GM19023 (cell line): ENCODE results near the gene PDE6A.

Source experiments
- ATAC-seq: cut with Tn5 transposase; IDR thresholded peaks from one replicate; pipeline ENCODE4 v1.9.1; 2021; ENCODE audit warnings: mild to moderate bottlenecking, moderate library complexity; ENCODE audit not compliant: unreplicated experiment

PDE6A gene

GRCh38 chr5:149930749-149931574 lies 13.6 kb downstream of the PDE6A start:
- no peak for ATAC-seq

- ATAC-seq, result no peak
These were observed 14.4 kb downstream of the PDE6A start for GRCh38 chr5:149930043-149930748.

DNA sequence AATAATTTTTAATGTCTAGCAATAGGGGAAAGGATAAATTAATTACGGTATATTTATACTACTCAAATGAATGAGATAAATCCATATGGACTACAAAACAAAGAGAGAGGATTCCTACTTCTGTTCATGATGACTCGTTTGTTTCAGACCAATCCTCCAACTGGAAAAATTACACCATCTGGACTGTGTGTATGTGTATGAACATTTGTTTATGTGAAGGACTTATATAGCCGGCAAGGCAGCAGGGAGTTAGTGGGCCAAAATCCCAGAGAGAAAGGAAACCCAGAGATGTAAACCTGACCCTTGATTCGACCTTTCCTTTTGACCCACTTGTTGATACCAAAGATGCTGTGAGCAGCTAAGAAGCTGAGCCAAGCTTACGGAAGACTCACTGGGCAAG lies 20.1 kb downstream of the PDE6A start:
- no peak for ATAC-seq

- ATAC-seq, result no peak
These were observed 21.6 kb downstream of the PDE6A start for GRCh38 chr5:149922950-149923349.

GRCh38 chr5:149921597-149921996 lies 23.0 kb downstream of the PDE6A start:
- no peak for ATAC-seq

DNA sequence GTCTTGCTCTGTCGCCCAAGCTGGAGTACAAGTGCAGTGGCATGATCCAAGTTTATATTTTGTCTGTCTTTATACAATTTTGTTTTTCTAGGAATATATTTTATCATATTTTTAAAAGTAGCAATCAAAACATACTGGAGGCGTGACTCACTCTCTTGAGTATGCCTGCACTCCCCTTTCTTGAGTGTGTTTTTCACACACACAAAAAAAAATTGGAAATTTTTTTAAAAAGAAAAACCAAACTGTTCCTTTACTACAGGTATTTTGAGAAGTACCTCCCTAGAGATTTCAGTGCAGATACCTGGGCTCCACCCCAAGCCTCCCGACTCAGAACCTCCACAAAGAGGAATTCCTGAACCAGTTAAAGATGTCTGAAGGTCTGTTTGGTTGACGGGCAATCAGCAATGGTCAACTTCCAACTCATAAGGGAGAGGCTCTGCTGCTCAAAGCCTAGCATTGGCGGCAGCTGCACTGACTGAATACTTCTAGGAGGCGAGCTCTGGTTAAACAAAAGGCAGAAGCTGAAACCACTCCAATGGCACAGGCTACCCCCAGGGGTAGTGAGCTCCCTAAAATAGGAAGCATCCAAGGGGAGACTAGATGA lies 27.4 kb downstream of the PDE6A start:
- ATAC-seq, result no peak

DNA sequence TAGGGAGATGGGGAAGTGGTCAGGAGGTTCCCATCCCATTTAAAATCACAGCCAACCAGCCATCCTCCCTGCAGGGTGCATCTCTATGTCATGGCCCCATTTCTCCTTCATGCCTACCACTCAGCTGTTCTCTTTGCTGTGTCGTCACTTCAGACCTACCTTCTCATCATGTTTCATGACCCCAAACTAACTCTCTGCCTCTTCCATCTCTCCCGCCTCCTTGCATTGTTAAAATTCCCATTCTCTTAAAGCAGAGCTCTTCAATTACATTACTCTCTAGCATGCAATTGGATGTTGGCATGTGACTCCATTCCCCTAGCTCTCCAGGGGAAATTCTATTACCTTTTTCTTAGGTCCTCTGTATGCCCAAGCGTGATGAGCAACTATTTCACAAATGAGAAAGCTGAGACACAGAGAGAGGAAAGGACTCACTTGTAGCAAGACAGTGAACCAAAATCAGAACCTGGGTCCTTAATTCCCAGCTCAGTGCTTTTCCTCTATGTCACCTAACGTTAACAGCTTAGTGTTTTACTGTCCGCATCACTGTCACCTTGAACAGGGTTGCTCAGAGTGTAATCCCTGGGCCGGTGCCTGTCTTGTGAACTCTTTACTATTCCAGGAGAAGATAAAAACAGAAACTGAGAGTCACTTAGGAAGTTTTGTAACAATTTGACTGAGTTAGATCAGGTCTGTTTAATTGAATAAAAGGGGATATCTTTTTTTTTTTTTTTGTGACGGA lies 28.1 kb downstream of the PDE6A start:
- no peak for ATAC-seq

- ATAC-seq, result no peak
These were observed 29.0 kb downstream of the PDE6A start for GRCh38 chr5:149915392-149916260.

DNA sequence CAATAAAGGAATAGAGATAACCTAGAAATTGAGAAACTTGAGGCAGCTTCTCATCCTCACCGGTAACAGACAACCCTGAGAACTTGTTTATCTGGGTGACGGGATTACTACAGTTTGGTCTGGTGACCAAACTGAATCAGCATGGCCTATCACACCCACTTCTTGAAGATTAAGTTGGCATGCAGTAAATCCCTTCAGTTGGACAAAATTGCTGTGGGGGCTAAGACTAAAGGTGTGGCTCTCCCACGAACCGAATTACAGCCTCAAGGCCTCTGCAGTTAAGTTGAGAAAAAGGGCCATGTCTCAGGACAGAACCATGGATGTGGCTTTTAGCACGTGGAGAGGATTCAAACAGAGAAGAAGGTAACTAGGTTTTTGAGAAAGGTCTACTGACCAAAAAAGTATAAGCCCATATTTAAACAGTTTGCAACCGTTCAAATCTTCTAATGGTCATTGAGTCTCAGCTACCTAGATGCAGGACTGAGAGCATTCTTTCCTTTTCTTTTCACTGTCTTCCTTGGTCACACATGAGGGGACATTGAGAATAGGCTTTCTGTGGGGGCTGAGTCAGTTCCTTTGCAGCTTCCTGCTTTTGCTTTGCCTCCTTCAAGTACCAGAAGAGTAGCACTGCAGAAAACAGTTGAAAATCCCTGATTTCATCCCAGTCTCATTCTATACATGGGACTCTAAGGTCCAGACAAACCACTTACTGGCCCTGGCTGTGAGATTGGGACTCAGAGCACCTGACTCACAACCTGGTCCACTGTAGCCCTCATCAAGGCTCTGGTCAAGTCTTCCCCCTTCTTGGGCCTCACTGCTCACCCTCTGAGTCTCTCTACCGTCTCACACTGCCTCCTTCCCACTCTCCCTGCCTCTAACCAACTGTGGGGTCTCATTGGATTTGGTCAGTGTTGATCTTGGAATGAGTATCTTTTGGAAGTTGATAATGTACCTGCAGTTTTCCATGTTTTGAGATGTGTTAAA lies 30.9 kb downstream of the PDE6A start:
- ATAC-seq, result no peak

DNA sequence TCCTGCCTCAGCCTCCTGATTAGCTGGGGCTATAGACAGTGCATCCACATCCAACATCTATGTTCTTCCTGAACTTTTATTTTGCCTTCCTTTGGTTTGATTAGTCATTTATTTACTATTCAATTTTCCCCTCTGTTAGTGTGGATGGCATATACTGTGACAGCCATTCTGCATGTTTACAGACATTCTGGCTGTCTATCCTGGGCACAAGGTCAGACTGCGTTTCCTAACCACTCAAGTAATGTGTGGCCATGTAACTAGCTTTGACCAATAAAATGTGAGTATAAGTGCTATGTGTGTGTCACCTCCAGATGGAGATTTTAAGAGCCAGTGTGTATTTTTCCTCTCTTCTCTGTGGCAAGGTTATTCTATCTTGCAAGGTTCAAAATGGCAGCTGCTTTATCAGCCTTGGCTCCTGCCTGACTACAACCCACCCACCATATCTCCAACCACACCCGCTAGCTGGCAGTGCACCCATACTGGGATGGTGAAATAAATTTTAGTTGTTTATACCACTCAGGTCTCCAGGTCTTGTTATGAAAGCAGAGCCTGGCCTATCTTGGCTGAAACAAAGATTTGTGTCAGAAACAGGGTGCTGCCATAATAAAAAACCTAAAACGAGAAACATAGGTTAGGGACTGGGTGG lies 32.2 kb downstream of the PDE6A start:
- ATAC-seq, result no peak

DNA sequence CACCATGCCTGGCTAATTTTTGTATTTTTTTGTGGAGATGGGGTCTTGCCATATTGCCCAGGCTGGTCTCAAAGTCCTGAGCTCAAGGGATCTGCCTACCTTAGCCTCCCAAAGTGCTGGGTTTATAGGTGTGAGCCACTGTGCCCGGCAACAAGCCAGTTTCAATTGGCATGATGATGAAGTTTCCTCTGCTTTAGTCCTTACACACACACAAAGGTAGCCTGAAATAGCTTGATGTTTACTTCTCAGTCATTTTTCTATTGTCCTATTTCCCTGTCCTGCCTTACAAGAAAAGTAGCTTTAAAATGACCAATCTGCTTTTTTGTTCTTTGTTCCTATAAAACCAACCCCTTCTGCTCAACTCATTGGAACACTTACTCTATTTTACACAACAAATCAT lies 33.6 kb downstream of the PDE6A start:
- ATAC-seq, result no peak

DNA sequence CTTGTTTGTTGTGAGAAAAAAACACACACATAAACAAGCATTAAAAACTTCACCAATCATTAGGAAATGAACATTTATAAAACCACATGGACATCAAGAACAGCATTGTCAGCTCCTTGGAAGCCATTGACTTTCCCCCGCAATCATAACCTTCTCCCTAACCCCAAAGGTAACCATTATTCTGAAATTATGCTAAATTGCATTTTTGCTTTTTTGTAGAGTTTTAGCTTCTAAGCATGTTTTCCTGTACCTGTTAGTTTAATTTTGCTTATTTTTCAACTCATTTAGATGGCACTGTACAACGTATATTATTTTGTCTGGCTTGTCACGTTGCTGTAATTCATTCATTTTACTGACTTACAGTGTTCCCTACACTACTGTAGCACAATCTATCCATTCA lies 36.8 kb downstream of the PDE6A start:
- ATAC-seq, result no peak

- ATAC-seq, result no peak
These were observed 39.6 kb downstream of the PDE6A start for GRCh38 chr5:149904977-149905376.

DNA sequence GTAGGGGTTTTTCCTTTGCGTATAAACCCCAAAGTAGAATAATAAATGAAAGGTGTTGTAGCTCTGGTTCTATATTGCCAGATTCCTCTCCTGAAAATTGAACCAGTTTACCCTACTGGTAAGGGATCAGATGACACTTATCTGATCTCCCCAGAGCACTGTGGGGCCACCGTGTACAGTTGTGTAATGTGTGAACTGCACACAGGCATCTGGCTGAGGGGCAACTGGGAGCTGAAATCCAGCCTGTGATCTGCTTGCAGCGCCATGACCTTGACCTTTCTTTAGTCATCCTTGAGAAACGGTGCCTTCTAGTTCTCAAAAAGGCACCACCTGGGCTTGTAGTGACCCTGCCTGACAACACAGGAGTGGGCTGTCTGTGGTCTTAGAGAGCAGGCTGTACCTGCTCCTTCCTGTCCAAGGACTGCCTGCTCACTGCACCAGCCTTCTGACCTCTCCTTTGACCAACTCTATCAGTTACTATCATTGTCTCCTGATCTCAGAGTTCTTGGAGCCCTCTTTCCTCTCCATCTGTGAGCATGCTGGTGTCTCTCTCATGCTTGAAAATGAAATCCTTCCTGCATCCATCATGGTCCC lies 40.2 kb downstream of the PDE6A start:
- ATAC-seq, result no peak

GRCh38 chr5:149903404-149903803 lies 41.2 kb downstream of the PDE6A start:
- no peak for ATAC-seq

GRCh38 chr5:149902177-149902576 lies 42.4 kb downstream of the PDE6A start:
- no peak for ATAC-seq

GRCh38 chr5:149901511-149901910 lies 43.1 kb downstream of the PDE6A start:
- no peak for ATAC-seq

DNA sequence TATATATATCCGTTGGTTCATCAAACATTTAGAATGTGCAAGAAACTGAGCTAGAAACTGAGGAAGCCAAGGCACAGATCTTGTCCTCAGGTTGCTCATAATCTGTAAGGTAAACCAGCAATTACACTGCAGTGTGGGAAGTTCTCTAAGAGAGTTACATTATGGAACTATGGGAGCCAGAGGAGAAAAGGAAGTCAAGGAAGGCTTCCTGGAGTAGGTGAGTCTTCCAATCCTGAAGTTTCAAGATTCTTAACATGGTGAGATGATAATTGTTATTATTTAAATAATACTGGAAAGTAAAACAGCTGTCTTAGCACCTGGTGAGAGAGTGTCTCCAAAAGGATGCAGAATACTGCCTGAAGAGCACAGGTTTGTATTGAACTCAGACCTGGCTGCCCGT lies 44.2 kb downstream of the PDE6A start:
- no peak for ATAC-seq
